Measurements from ENCODE around the gene CAPN10.

DNA sequence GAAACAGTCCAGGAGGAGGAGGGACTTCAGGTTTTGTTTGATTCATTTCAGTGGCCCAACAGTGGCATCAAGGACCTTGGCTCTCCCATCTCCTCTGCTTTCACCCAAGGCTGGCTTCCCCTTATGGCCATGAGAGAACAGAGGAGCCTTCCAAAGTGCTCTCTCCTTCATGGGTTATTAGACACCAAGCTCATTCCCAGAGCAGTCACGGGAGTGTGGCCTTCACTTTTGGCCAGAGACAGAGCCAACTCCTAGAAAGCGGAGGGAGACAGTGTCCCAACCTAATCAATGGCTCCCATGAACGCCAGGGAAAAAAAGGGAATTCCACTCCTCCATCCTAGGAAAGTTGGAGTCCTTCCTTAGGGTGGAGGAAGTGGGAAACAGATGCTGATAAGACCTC, 27.2 kb upstream of the CAPN10 start:
- TF ChIP-seq GTF2I (CRISPR knock-in tag; conservative IDR thresholded peaks at IDR 0.05) (no peak), ZBTB21 (CRISPR knock-in tag; IDR thresholded peaks at IDR 0.05; ENCODE audit: borderline replicate concordance) (no peak), TCF7 (CRISPR knock-in tag; IDR thresholded peaks at IDR 0.05; ENCODE audit: low read depth) (no peak), NR1H2 (CRISPR knock-in tag; IDR thresholded peaks at IDR 0.05) (no peak), NFE2L1 (CRISPR knock-in tag; IDR thresholded peaks at IDR 0.05) (no peak), NFYB (CRISPR knock-in tag; conservative IDR thresholded peaks at IDR 0.05; ENCODE audit: low read depth) (no peak), SMAD4 (CRISPR knock-in tag; IDR thresholded peaks at IDR 0.05) (no peak)
- TF ChIP-seq, protein P1, sequence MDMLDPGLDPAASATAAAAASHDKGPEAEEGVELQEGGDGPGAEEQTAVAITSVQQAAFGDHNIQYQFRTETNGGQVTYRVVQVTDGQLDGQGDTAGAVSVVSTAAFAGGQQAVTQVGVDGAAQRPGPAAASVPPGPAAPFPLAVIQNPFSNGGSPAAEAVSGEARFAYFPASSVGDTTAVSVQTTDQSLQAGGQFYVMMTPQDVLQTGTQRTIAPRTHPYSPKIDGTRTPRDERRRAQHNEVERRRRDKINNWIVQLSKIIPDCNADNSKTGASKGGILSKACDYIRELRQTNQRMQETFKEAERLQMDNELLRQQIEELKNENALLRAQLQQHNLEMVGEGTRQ (CRISPR knock-in tag; IDR thresholded peaks at IDR 0.05): no peak
- TF ChIP-seq, protein P2, sequence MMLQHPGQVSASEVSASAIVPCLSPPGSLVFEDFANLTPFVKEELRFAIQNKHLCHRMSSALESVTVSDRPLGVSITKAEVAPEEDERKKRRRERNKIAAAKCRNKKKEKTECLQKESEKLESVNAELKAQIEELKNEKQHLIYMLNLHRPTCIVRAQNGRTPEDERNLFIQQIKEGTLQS (CRISPR knock-in tag; conservative IDR thresholded peaks at IDR 0.05): no peak
- TF ChIP-seq, protein P3, sequence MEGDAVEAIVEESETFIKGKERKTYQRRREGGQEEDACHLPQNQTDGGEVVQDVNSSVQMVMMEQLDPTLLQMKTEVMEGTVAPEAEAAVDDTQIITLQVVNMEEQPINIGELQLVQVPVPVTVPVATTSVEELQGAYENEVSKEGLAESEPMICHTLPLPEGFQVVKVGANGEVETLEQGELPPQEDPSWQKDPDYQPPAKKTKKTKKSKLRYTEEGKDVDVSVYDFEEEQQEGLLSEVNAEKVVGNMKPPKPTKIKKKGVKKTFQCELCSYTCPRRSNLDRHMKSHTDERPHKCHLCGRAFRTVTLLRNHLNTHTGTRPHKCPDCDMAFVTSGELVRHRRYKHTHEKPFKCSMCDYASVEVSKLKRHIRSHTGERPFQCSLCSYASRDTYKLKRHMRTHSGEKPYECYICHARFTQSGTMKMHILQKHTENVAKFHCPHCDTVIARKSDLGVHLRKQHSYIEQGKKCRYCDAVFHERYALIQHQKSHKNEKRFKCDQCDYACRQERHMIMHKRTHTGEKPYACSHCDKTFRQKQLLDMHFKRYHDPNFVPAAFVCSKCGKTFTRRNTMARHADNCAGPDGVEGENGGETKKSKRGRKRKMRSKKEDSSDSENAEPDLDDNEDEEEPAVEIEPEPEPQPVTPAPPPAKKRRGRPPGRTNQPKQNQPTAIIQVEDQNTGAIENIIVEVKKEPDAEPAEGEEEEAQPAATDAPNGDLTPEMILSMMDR (IDR thresholded peaks at IDR 0.05): no peak
- TF ChIP-seq, protein P4, sequence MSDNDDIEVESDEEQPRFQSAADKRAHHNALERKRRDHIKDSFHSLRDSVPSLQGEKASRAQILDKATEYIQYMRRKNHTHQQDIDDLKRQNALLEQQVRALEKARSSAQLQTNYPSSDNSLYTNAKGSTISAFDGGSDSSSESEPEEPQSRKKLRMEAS (CRISPR knock-in tag; IDR thresholded peaks at IDR 0.05): no peak
